ENCODE results near the gene GLP1R. TPM values are rescaled to one million over a fixed set of nuclear protein-coding genes. Genes with fewer than 3 reads are reported as not detected.

The GLP1R gene
- total and polyA plus RNA-seq, 2 experiments from 2014 or later: 0.12 to 0.43 TPM

- no peak overlapping the region for H3K27ac ChIP-seq
- no peak for DNase-seq (ENCODE audit: low read depth in 1 of 2, low spot score in 1 of 2)
- H3K4me3 ChIP-seq: no peak overlapping the region
- TF ChIP-seq CTCF (IDR thresholded peaks at IDR 0.05; ENCODE audit: low read depth, low read length): no peak
- H3K4me1 ChIP-seq (ENCODE audit: low read depth): no peaks in the 10 kb centered on the region
- no peaks in the 10 kb centered on the region for H3K9me3 ChIP-seq (ENCODE audit: low read depth)
- H3K27me3 ChIP-seq: peaks cover 8% of the 10 kb centered on the region
- H3K36me3 ChIP-seq: no peaks in the 10 kb centered on the region
Measured at GRCh38 chr6:39055661-39056060, 7.1 kb downstream of the GLP1R start.

GRCh38 chr6:39056191-39056590 is 7.6 kb downstream of the GLP1R start:
- Histone ChIP-seq H3K27me3 (peaks cover 3% of the 10 kb centered on the region), H3K4me3 (no peak overlapping the region), H3K36me3 (no peaks in the 10 kb centered on the region), H3K9me3 (ENCODE audit: low read depth) (no peaks in the 10 kb centered on the region), H3K4me1 (ENCODE audit: low read depth) (no peaks in the 10 kb centered on the region), H3K27ac (no peak overlapping the region)
- DNase-seq (ENCODE audit: low read depth in 1 of 2, low spot score in 1 of 2): no peak
- no peak for TF ChIP-seq CTCF (IDR thresholded peaks at IDR 0.05; ENCODE audit: low read depth, low read length)

GRCh38 chr6:39056681-39057080 is 8.1 kb downstream of the GLP1R start:
- DNase-seq (ENCODE audit: low read depth in 1 of 2, low spot score in 1 of 2): no peak
- no peaks in the 10 kb centered on the region for H3K9me3 ChIP-seq (ENCODE audit: low read depth)
- H3K4me3 ChIP-seq: no peak overlapping the region
- H3K27me3 ChIP-seq: no peaks in the 10 kb centered on the region
- TF ChIP-seq CTCF (IDR thresholded peaks at IDR 0.05; ENCODE audit: low read depth, low read length): no peak
- H3K27ac ChIP-seq: no peak overlapping the region
- H3K4me1 ChIP-seq (ENCODE audit: low read depth): no peaks in the 10 kb centered on the region
- no peaks in the 10 kb centered on the region for H3K36me3 ChIP-seq

- Histone ChIP-seq H3K4me1 (ENCODE audit: low read depth) (peaks cover 8% of the 10 kb centered on the region), H3K9me3 (ENCODE audit: low read depth) (no peaks in the 10 kb centered on the region), H3K4me3 (no peak overlapping the region), H3K27ac (no peak overlapping the region), H3K27me3 (no peaks in the 10 kb centered on the region), H3K36me3 (no peaks in the 10 kb centered on the region)
- DNase-seq (ENCODE audit: low read depth in 1 of 2, low spot score in 1 of 2): no peak
- no peak for TF ChIP-seq CTCF (IDR thresholded peaks at IDR 0.05; ENCODE audit: low read depth, low read length)
Measured at GRCh38 chr6:39057251-39058155, 8.9 kb downstream of the GLP1R start.

- no peaks in the 10 kb centered on the region for H3K27me3 ChIP-seq
Measured at GRCh38 chr6:39058471-39059147, 10.0 kb downstream of the GLP1R start.

More at GRCh38 chr6:39058471-39059147, 10.0 kb downstream of the GLP1R start:
- Histone ChIP-seq H3K4me1 (ENCODE audit: low read depth) (peaks cover 18% of the 10 kb centered on the region), H3K9me3 (ENCODE audit: low read depth) (no peaks in the 10 kb centered on the region), H3K36me3 (no peaks in the 10 kb centered on the region), H3K4me3 (no peak overlapping the region), H3K27ac (no peak overlapping the region)
- no peak for DNase-seq (ENCODE audit: low read depth in 1 of 2, low spot score in 1 of 2)
- TF ChIP-seq CTCF (IDR thresholded peaks at IDR 0.05; ENCODE audit: low read depth, low read length): no peak
